GM23248 (cell line): ENCODE results near the gene SPTB.

Experiments used
- EZH2 ChIP-seq: fragments of 200-600 bp; sonication (generic); IDR thresholded peaks from 2 replicates; pipeline ENCODE4 v1.6.1; 2018; ENCODE audit warnings: antibody characterized with exemption, mild to moderate bottlenecking; ENCODE audit not compliant: insufficient read depth, poor library complexity, severe bottlenecking
- EZH2phosphoT487 ChIP-seq: fragments of 200-600 bp; sonication (generic); IDR thresholded peaks from 2 replicates; pipeline ENCODE4 v1.6.1; 2018; ENCODE audit warnings: antibody characterized with exemption, moderate library complexity, mild to moderate bottlenecking, low read depth; ENCODE audit not compliant: insufficient read depth

DNA sequence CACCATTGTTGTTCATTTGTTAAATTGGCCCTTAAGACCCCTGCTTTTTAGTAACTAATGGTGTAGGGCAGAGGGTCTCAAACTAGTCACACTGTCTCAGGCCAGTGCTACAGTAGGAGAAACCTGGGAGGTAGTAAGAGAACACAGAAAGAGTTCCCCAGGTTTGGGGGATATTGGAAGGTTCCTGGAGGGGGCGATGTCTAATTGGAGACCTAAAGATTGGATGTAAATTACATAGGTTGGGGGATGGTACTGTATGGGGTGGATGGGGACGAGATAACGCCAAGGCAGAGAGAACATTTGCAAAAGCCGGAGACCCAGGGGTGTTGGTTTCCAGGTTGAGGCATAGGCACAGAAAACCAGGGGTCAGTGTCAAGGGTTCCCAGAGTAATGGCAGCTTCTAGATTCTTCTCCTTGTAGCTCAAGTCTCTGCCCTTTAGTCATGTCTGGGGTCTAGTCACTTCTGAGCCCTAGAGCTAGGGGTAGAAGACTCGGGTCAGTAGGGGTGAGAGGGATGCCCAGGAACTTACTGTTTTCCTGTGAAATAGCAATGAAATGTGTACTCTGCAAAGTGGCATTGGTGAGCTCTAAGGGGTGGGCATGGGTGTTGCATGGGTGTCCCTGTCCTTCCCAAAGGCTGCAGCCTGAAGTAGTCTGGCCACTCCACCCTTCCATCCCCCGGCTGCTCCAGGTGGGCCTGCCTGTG, 153.7 kb downstream of the SPTB start:
- no peak for TF ChIP-seq EZH2
- TF ChIP-seq EZH2phosphoT487: no peak
